GDM1 (cell line): ENCODE results near the gene RPP30.

Source experiments
- DNase-seq: peaks from one replicate; lab custom pipeline; 2025; lab: John Stamatoyannopoulos, UW

The RPP30 gene

GRCh38 chr10:90944749-90945148, 73.0 kb downstream of the RPP30 start:
- no peak for DNase-seq

GRCh38 chr10:90945491-90946070, 73.8 kb downstream of the RPP30 start:
- no peak for DNase-seq

GRCh38 chr10:90947030-90947960, 75.5 kb downstream of the RPP30 start:
- DNase-seq, result peak; percentile 61
